ENCODE measurements around the gene GATM.

DNA sequence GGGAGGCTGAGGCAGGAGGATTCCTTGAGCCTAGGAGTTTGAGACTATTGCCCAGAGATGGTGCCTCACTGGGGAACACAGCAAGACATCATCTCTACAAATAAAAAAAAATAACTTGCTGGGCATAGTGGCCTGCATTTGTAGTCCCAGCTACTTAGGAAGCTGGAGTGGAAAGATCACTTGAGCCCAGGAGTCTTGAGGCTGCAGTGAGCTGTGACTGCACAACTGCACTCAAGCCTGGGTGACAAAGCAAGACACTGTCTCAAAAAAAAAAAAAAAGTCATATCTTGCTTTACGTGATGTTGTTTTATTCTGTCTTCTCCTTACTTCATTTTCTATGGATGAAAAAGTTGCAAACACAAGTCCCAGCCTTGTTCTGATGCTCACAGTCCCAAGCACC is 14.1 kb downstream of the GATM start:
- no peak for TF ChIP-seq HDGF (IDR thresholded peaks at IDR 0.05; ENCODE audit: borderline replicate concordance)
- TF ChIP-seq, protein P1, sequence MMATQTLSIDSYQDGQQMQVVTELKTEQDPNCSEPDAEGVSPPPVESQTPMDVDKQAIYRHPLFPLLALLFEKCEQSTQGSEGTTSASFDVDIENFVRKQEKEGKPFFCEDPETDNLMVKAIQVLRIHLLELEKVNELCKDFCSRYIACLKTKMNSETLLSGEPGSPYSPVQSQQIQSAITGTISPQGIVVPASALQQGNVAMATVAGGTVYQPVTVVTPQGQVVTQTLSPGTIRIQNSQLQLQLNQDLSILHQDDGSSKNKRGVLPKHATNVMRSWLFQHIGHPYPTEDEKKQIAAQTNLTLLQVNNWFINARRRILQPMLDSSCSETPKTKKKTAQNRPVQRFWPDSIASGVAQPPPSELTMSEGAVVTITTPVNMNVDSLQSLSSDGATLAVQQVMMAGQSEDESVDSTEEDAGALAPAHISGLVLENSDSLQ (IDR thresholded peaks at IDR 0.05), result no peak
- TF ChIP-seq BHLHE40 (IDR thresholded peaks at IDR 0.05; ENCODE audit: borderline replicate concordance), result no peak
- TF ChIP-seq FOXA1 (IDR thresholded peaks at IDR 0.05), result no peak
- TF ChIP-seq ELF4 (IDR thresholded peaks at IDR 0.05), result no peak
- TF ChIP-seq ZNF384 (IDR thresholded peaks at IDR 0.05), result no peak
- no peak for TF ChIP-seq SUZ12 (IDR thresholded peaks at IDR 0.05)

Measured in HEK293T (cell line).